ENCODE results near the gene CYFIP2. TPM values are rescaled to one million over a fixed set of nuclear protein-coding genes. Genes with fewer than 3 reads are reported as not detected.

The CYFIP2 gene
- total and polyA plus RNA-seq, 2 experiments from 2014 or later: 24.8 to 30.2 TPM

DNA sequence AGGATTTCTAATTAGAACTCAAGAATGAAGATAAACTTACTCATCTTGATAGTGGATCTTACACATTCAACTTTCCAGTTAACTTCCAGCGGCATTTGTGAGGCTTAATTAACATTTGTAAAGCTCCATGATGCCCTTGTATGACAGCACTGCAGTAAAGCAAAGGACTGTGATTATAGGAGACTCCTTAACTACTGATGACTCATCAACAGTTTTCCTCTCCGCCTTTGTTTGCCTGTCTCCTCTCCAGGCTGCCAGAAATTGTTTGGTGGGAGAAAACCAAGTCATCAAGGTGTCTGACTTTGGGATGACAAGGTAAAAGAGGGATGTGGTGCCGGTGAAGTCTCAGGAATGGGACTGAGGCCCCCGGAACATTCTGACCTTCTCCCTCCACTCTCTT is 20.4 kb upstream of the CYFIP2 start:
- Histone ChIP-seq H3K9me3 (ENCODE audit: low read depth) (no peaks in the 10 kb centered on the region), H3K9me2 (replicated peaks; ENCODE audit: insufficient read depth) (no peaks in the 10 kb centered on the region), H4K20me1 (ENCODE audit: insufficient read depth, poor library complexity, severe bottlenecking) (no peaks in the 10 kb centered on the region), H3K4me1 (ENCODE audit: insufficient read depth) (no peaks in the 10 kb centered on the region), H3K79me2 (no peaks in the 10 kb centered on the region), H3K27ac (no peak overlapping the region), H2AFZ (no peak overlapping the region), H3K4me3 (no peak overlapping the region), H3K27me3 (no peaks in the 10 kb centered on the region), H3K36me3 (replicated peaks; ENCODE audit: insufficient read depth, low read depth) (no peaks in the 10 kb centered on the region), H3K4me2 (no peak overlapping the region)
- TF ChIP-seq, protein P1, sequence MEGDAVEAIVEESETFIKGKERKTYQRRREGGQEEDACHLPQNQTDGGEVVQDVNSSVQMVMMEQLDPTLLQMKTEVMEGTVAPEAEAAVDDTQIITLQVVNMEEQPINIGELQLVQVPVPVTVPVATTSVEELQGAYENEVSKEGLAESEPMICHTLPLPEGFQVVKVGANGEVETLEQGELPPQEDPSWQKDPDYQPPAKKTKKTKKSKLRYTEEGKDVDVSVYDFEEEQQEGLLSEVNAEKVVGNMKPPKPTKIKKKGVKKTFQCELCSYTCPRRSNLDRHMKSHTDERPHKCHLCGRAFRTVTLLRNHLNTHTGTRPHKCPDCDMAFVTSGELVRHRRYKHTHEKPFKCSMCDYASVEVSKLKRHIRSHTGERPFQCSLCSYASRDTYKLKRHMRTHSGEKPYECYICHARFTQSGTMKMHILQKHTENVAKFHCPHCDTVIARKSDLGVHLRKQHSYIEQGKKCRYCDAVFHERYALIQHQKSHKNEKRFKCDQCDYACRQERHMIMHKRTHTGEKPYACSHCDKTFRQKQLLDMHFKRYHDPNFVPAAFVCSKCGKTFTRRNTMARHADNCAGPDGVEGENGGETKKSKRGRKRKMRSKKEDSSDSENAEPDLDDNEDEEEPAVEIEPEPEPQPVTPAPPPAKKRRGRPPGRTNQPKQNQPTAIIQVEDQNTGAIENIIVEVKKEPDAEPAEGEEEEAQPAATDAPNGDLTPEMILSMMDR (IDR thresholded peaks at IDR 0.05; ENCODE audit: poor library complexity): no peak
- TF ChIP-seq EZH2 (IDR thresholded peaks at IDR 0.05; ENCODE audit: borderline replicate concordance): no peak
- no peak for TF ChIP-seq EZH2phosphoT487 (IDR thresholded peaks at IDR 0.05; ENCODE audit: low read depth, severe bottlenecking, unreplicated experiment)
- WGBS (ENCODE audit: low lambda C conversion rate, missing lambda C conversion rate): 47% methylated on average over 4 of the region's 4 CpGs
- peak; percentile 34 for DNase-seq (ENCODE audit: low spot score)

DNA sequence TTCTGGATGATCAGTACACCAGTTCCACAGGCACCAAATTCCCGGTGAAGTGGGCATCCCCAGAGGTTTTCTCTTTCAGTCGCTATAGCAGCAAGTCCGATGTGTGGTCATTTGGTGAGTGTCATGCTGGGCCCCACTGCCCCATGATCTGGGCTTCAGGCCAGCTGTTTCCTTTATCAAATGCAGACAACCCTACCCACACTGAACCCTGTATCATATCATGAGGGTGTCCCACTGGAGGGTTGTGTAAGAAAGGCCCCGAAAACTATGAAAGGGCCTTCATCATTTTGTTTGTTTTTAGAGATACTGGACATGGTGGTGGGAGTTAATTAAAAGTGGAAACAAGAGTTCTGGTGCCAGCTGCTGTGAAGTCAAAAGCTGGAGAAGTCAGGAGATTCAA is 20.0 kb upstream of the CYFIP2 start:
- Histone ChIP-seq H3K36me3 (replicated peaks; ENCODE audit: insufficient read depth, low read depth) (no peaks in the 10 kb centered on the region), H3K27me3 (no peaks in the 10 kb centered on the region), H3K79me2 (no peaks in the 10 kb centered on the region), H3K4me1 (ENCODE audit: insufficient read depth) (no peaks in the 10 kb centered on the region), H4K20me1 (ENCODE audit: insufficient read depth, poor library complexity, severe bottlenecking) (no peaks in the 10 kb centered on the region), H3K9me3 (ENCODE audit: low read depth) (no peaks in the 10 kb centered on the region), H2AFZ (no peak overlapping the region), H3K4me3 (no peak overlapping the region), H3K4me2 (no peak overlapping the region), H3K9me2 (replicated peaks; ENCODE audit: insufficient read depth) (no peaks in the 10 kb centered on the region), H3K27ac (no peak overlapping the region)
- 80% methylated on average over 4 of the region's 4 CpGs for WGBS (ENCODE audit: low lambda C conversion rate, missing lambda C conversion rate)
- TF ChIP-seq EZH2phosphoT487 (IDR thresholded peaks at IDR 0.05; ENCODE audit: low read depth, severe bottlenecking, unreplicated experiment) (no peak), EZH2 (IDR thresholded peaks at IDR 0.05; ENCODE audit: borderline replicate concordance) (no peak)
- TF ChIP-seq, protein P1 (IDR thresholded peaks at IDR 0.05; ENCODE audit: poor library complexity): no peak
- DNase-seq (ENCODE audit: low spot score): no peak

DNA sequence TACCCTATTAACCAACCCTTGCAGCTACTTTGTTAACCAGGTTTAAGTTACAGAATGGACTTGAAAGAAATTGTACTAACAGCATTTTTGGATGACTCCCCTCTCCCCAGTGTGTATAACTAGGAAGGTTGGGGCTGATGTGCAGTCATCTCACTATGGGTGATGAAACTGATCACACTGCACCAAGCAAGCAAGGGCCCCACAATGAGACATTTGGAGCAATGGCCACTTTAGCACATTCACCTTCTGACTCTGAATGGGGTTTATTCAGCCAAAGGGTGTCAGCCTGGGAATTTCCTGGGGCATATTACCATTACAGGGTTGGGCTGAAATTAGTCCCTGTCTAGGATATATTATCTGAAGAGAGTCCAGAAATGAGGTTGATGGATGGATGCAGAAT is 18.7 kb upstream of the CYFIP2 start:
- TF ChIP-seq EZH2phosphoT487 (IDR thresholded peaks at IDR 0.05; ENCODE audit: low read depth, severe bottlenecking, unreplicated experiment) (no peak), EZH2 (IDR thresholded peaks at IDR 0.05; ENCODE audit: borderline replicate concordance) (no peak)
- TF ChIP-seq, protein P1 (IDR thresholded peaks at IDR 0.05; ENCODE audit: poor library complexity): no peak
- H4K20me1 ChIP-seq (ENCODE audit: insufficient read depth, poor library complexity, severe bottlenecking): no peaks in the 10 kb centered on the region
- no peaks in the 10 kb centered on the region for H3K9me3 ChIP-seq (ENCODE audit: low read depth)
- no peak overlapping the region for H3K4me2 ChIP-seq
- H3K27ac ChIP-seq: no peak overlapping the region
- H3K4me1 ChIP-seq (ENCODE audit: insufficient read depth): no peaks in the 10 kb centered on the region
- no peaks in the 10 kb centered on the region for H3K79me2 ChIP-seq
- H3K36me3 ChIP-seq (replicated peaks; ENCODE audit: insufficient read depth, low read depth): no peaks in the 10 kb centered on the region
- H3K9me2 ChIP-seq (replicated peaks; ENCODE audit: insufficient read depth): no peaks in the 10 kb centered on the region
- H2AFZ ChIP-seq: no peak overlapping the region
- H3K27me3 ChIP-seq: no peaks in the 10 kb centered on the region
- no peak overlapping the region for H3K4me3 ChIP-seq
- no peak for DNase-seq (ENCODE audit: low spot score)
